ENCODE measurements around the gene ZDHHC23. TPM values are rescaled to one million over a fixed set of nuclear protein-coding genes. Genes with fewer than 3 reads are reported as not detected.

Gene ZDHHC23
- total and polyA plus RNA-seq, 2 of the 4 experiments (the other 2 are of a cell fraction), result 0.50 to 0.90 TPM

DNA sequence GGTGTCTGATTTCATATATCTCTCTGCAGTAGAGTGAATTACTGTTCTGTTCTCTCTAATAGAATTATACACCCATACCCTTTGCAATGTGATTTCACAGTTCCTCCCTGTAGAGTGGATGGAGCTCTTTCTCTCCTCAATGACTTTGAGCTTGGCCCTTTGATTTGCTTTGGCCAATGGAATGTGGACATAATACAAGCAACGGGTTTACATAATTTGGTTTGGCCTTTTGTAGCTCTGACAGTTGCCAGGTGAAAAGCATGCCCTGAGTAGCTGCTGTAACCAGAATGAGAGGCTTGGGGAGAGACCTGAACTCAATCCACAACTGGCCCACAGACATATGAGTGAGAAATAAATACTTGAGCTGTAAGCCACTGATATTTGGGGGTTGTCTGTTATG lies 32.1 kb downstream of the ZDHHC23 start:
- Histone ChIP-seq H3K27ac (ENCODE audit: insufficient read depth, low read length) (no peak overlapping the region), H2BK20ac (ENCODE audit: low read depth, low read length) (no peak overlapping the region), H3K4ac (ENCODE audit: low read depth, low read length) (no peak overlapping the region), H2BK120ac (ENCODE audit: low read depth, low read length) (no peak overlapping the region), H3K79me1 (ENCODE audit: low read depth in 1 of 2, low read length in 2 of 2) (no peaks in the 10 kb centered on the region), H3K9me3 (ENCODE audit: control insufficient read depth, insufficient read depth, low read length) (no peaks in the 10 kb centered on the region), H3K4me3 (ENCODE audit: insufficient read depth, low read depth, low read length) (no peak overlapping the region), H3K14ac (replicated peaks; ENCODE audit: low read depth, low read length) (no peak overlapping the region), H3K4me1 (ENCODE audit: control insufficient read depth, insufficient read depth, low read length) (no peaks in the 10 kb centered on the region), H2AK5ac (ENCODE audit: low read depth, low read length) (no peak overlapping the region), H3K9me1 (ENCODE audit: insufficient read depth, low read length) (no peaks in the 10 kb centered on the region), H2BK15ac (ENCODE audit: low read depth, low read length) (no peak overlapping the region), H2AFZ (replicated peaks; ENCODE audit: low read length, poor library complexity) (no peak overlapping the region), H3K56ac (ENCODE audit: extremely low read depth, insufficient read depth, low read length) (no peak overlapping the region), H4K8ac (ENCODE audit: low read depth in 2 of 2, low read length in 2 of 2) (no peak overlapping the region), H2BK5ac (ENCODE audit: low read depth, low read length, poor library complexity, severe bottlenecking) (no peak overlapping the region), H2AK9ac (replicated peaks; ENCODE audit: low read depth, low read length, poor library complexity) (no peak overlapping the region), H3K18ac (ENCODE audit: low read depth, low read length) (no peak overlapping the region), H3K27me3 (ENCODE audit: control insufficient read depth, insufficient read depth, low read length) (no peaks in the 10 kb centered on the region), H4K20me1 (ENCODE audit: insufficient read depth, low read length) (no peaks in the 10 kb centered on the region), H4K5ac (ENCODE audit: low read depth, low read length) (no peak overlapping the region), H3K9ac (ENCODE audit: low read depth, low read length) (no peak overlapping the region), H3K36me3 (ENCODE audit: control insufficient read depth, insufficient read depth, low read length) (peaks cover 2% of the 10 kb centered on the region; the same call in 1 of the 2 replicates), H3K23ac (ENCODE audit: low read depth, low read length) (no peak overlapping the region), H3K4me2 (ENCODE audit: low read depth, low read length) (no peak overlapping the region), H4K91ac (ENCODE audit: insufficient read depth, low read depth, low read length) (no peak overlapping the region)
- no peak for DNase-seq
- TF ChIP-seq POLR2A (IDR thresholded peaks at IDR 0.05; ENCODE audit: low read depth, low read length) (no peak), SMC3 (IDR thresholded peaks at IDR 0.05; ENCODE audit: low read depth, low read length) (no peak)
- ChIA-PET POLR2A (ENCODE audit: unreplicated experiment) (no interaction called here), CTCF (no interaction called here)
- BruUV-seq (replicated peaks), result no TSS peak
- ATAC-seq (ENCODE audit: low read depth), result no peak
- in situ Hi-C loops (cut with MboI; ENCODE audit: low sequenced_read_pairs) (no loop called here), dilution Hi-C loops (cut with HindIII; ENCODE audit: low sequenced_read_pairs, unreplicated experiment) (no loop called here), intact Hi-C loops (cut with micrococcal nuclease) (no loop called here)
- WGBS, 2 experiments (ENCODE audit: extremely low coverage in 2 of 2, insufficient read length in 1 of 2), result 60% methylated on average over 1 of the region's 1 CpG; no CpG with 5 or more reads in 1 of the 2 experiments

Data from IMR-90 (cell line).